Dedifferentiated amniotic fluid mesenchymal stem cell (primary cell): ENCODE data around the gene ICA1.
"Not testable (repeated sequence)": the region's sequence is repeated elsewhere in the genome, so short reads cannot be mapped to it uniquely, and the experiment has no call there.

Experiments
- DNase-seq: peaks from one replicate; pipeline ENCODE4 v3.0.0-alpha.2; 2016; ENCODE audit errors: extremely low spot score

ICA1 gene

GRCh38 chr7:8261711-8262695 is at the start of gene ICA1:
ICA1 (minus strand) TSS chr7:8262167; CDS start chr7:8235926, 26,241 bp downstream.
- DNase-seq, result no peak

- DNase-seq, result no peak
Measured at GRCh38 chr7:8310876-8311275, 48.9 kb upstream of the ICA1 start.

GRCh38 chr7:8305625-8306388 is 43.8 kb upstream of the ICA1 start:
- no peak for DNase-seq

GRCh38 chr7:8305104-8305503 is 43.1 kb upstream of the ICA1 start:
- DNase-seq, result no peak

- no peak for DNase-seq
Measured at GRCh38 chr7:8303904-8304528, 42.0 kb upstream of the ICA1 start.

GRCh38 chr7:8297023-8297422 is 35.1 kb upstream of the ICA1 start:
- not testable (repeated sequence) for DNase-seq

- DNase-seq, result no peak
Measured at GRCh38 chr7:8296362-8296659, 34.3 kb upstream of the ICA1 start.

- peak; percentile 89 for DNase-seq
Measured at GRCh38 chr7:8295638-8296361, 33.8 kb upstream of the ICA1 start.

GRCh38 chr7:8291397-8292141 is 29.6 kb upstream of the ICA1 start:
- no peak for DNase-seq

GRCh38 chr7:8290645-8291308 is 28.8 kb upstream of the ICA1 start:
- no peak for DNase-seq

GRCh38 chr7:8286118-8286517 is 24.2 kb upstream of the ICA1 start:
- DNase-seq, result no peak

GRCh38 chr7:8285155-8285554 is 23.2 kb upstream of the ICA1 start:
- DNase-seq, result no peak

GRCh38 chr7:8284606-8285005 is 22.6 kb upstream of the ICA1 start:
- no peak for DNase-seq

- DNase-seq, result no peak
Measured at GRCh38 chr7:8283968-8284367, 22.0 kb upstream of the ICA1 start.

GRCh38 chr7:8282871-8283270 is 20.9 kb upstream of the ICA1 start:
- DNase-seq, result no peak

GRCh38 chr7:8282162-8282561 is 20.2 kb upstream of the ICA1 start:
- no peak for DNase-seq

- no peak for DNase-seq
Measured at GRCh38 chr7:8278183-8278582, 16.2 kb upstream of the ICA1 start.

- DNase-seq, result no peak
Measured at GRCh38 chr7:8277394-8277982, 15.5 kb upstream of the ICA1 start.

GRCh38 chr7:8274589-8274988 is 12.6 kb upstream of the ICA1 start:
- DNase-seq, result no peak

GRCh38 chr7:8271960-8272359 is 10.0 kb upstream of the ICA1 start:
- DNase-seq, result no peak
